HG02870 (cell line): ENCODE data around the gene KIAA0825.
"Not testable (repeated sequence)": the region's sequence is repeated elsewhere in the genome, so short reads cannot be mapped to it uniquely, and the experiment has no call there.

Experiments used
- ATAC-seq: cut with Tn5 transposase; IDR thresholded peaks from one replicate; pipeline ENCODE4 v1.9.1; 2021; ENCODE audit warnings: mild to moderate bottlenecking, moderate library complexity; ENCODE audit not compliant: unreplicated experiment

The KIAA0825 gene

GRCh38 chr5:94595281-94595840, 23.0 kb downstream of the KIAA0825 start:
- no peak for ATAC-seq

GRCh38 chr5:94577466-94578245, 40.7 kb downstream of the KIAA0825 start:
- peak; percentile 74 for ATAC-seq

- ATAC-seq: no peak
These were observed 43.2 kb downstream of the KIAA0825 start for GRCh38 chr5:94575196-94575595.

GRCh38 chr5:94573349-94573748, 45.1 kb downstream of the KIAA0825 start:
- ATAC-seq: not testable (repeated sequence)

- ATAC-seq: no peak
These were observed 47.0 kb downstream of the KIAA0825 start for GRCh38 chr5:94571415-94571814.

- no peak for ATAC-seq
These were observed 53.6 kb downstream of the KIAA0825 start for GRCh38 chr5:94564812-94565211.

- no peak for ATAC-seq
These were observed 56.0 kb downstream of the KIAA0825 start for GRCh38 chr5:94562327-94562971.

- no peak for ATAC-seq
These were observed 60.4 kb downstream of the KIAA0825 start for GRCh38 chr5:94558028-94558427.

- no peak for ATAC-seq
These were observed 66.5 kb downstream of the KIAA0825 start for GRCh38 chr5:94551858-94552257.

GRCh38 chr5:94545870-94546625, 72.4 kb downstream of the KIAA0825 start:
- ATAC-seq: no peak

- ATAC-seq: no peak
These were observed 73.4 kb downstream of the KIAA0825 start for GRCh38 chr5:94544875-94545547.

GRCh38 chr5:94544031-94544650, 74.3 kb downstream of the KIAA0825 start:
- no peak for ATAC-seq

GRCh38 chr5:94540856-94541494, 77.4 kb downstream of the KIAA0825 start:
- ATAC-seq: no peak

- no peak for ATAC-seq
These were observed 80.1 kb downstream of the KIAA0825 start for GRCh38 chr5:94538260-94538659.

- ATAC-seq: no peak
These were observed 91.7 kb downstream of the KIAA0825 start for GRCh38 chr5:94526706-94527105.

GRCh38 chr5:94524841-94525697, 93.3 kb downstream of the KIAA0825 start:
- ATAC-seq: peak; percentile 83

GRCh38 chr5:94523018-94523417, 95.4 kb downstream of the KIAA0825 start:
- no peak for ATAC-seq

- ATAC-seq: no peak
These were observed 96.3 kb downstream of the KIAA0825 start for GRCh38 chr5:94522117-94522516.
